Measurements from ENCODE around the gene SOX10.
"Not testable (repeated sequence)": the region's sequence is repeated elsewhere in the genome, so short reads cannot be mapped to it uniquely, and the experiment has no call there.

- TF ChIP-seq, protein P1, sequence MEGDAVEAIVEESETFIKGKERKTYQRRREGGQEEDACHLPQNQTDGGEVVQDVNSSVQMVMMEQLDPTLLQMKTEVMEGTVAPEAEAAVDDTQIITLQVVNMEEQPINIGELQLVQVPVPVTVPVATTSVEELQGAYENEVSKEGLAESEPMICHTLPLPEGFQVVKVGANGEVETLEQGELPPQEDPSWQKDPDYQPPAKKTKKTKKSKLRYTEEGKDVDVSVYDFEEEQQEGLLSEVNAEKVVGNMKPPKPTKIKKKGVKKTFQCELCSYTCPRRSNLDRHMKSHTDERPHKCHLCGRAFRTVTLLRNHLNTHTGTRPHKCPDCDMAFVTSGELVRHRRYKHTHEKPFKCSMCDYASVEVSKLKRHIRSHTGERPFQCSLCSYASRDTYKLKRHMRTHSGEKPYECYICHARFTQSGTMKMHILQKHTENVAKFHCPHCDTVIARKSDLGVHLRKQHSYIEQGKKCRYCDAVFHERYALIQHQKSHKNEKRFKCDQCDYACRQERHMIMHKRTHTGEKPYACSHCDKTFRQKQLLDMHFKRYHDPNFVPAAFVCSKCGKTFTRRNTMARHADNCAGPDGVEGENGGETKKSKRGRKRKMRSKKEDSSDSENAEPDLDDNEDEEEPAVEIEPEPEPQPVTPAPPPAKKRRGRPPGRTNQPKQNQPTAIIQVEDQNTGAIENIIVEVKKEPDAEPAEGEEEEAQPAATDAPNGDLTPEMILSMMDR (IDR thresholded peaks at IDR 0.05), result not testable (repeated sequence)
- TF ChIP-seq EZH2 (IDR thresholded peaks at IDR 0.05; ENCODE audit: borderline replicate concordance, insufficient read depth, low read depth, low read length, poor library complexity, severe bottlenecking), result not testable (repeated sequence)
Measured at GRCh38 chr22:37944423-37944822, 39.9 kb downstream of the SOX10 start.
